HG02870 (cell line): ENCODE data around the gene PSENEN.
"Not testable (repeated sequence)": the region's sequence is repeated elsewhere in the genome, so short reads cannot be mapped to it uniquely, and the experiment has no call there.

ENCODE experiments used
- ATAC-seq: cut with Tn5 transposase; IDR thresholded peaks from one replicate; pipeline ENCODE4 v1.9.1; 2021; ENCODE audit warnings: mild to moderate bottlenecking, moderate library complexity; ENCODE audit not compliant: unreplicated experiment

Gene PSENEN

DNA sequence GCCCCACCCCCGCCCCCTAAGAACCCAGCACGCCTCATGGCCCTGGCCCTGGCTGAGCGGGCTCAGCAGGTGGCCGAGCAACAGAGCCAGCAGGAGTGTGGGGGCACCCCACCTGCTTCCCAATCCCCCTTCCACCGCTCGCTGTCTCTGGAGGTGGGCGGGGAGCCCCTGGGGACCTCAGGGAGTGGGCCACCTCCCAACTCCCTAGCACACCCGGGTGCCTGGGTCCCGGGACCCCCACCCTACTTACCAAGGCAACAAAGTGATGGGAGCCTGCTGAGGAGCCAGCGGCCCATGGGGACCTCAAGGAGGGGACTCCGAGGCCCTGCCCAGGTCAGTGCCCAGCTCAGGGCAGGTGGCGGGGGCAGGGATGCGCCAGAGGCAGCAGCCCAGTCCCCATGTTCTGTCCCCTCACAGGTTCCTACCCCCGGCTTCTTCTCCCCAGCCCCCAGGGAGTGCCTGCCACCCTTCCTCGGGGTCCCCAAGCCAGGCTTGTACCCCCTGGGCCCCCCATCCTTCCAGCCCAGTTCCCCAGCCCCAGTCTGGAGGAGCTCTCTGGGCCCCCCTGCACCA lies 41.9 kb downstream of the PSENEN start:
- ATAC-seq: no peak

DNA sequence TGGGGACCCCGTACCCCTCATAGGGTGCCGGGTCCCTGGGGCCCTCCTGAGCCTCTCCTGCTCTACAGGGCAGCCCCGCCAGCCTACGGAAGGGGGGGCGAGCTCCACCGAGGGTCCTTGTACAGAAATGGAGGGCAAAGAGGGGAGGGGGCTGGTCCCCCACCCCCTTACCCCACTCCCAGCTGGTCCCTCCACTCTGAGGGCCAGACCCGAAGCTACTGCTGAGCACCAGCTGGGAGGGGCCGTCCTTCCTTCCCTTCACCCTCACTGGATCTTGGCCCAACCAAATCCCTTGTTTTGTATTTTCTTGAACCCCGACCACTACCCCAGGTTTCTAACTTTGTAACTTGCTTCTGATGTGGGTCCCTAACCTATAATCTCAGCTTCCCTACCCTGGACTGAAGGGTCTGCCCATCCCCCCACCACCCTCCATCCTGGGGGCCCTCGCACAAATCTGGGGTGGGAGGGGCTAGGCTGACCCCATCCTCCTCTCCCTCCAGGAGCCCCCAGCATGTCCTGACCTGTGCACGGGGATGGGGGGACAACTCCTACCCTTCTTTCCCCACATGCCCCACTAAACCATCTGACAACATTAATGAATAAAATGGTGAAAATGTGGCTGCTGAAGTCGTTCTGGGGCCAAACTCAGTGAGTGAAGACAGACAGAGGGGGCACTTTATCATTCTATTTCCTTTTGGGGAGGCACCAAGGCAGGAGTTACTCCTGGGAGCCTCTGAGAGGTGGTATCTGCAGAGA lies 42.9 kb downstream of the PSENEN start:
- no peak for ATAC-seq

DNA sequence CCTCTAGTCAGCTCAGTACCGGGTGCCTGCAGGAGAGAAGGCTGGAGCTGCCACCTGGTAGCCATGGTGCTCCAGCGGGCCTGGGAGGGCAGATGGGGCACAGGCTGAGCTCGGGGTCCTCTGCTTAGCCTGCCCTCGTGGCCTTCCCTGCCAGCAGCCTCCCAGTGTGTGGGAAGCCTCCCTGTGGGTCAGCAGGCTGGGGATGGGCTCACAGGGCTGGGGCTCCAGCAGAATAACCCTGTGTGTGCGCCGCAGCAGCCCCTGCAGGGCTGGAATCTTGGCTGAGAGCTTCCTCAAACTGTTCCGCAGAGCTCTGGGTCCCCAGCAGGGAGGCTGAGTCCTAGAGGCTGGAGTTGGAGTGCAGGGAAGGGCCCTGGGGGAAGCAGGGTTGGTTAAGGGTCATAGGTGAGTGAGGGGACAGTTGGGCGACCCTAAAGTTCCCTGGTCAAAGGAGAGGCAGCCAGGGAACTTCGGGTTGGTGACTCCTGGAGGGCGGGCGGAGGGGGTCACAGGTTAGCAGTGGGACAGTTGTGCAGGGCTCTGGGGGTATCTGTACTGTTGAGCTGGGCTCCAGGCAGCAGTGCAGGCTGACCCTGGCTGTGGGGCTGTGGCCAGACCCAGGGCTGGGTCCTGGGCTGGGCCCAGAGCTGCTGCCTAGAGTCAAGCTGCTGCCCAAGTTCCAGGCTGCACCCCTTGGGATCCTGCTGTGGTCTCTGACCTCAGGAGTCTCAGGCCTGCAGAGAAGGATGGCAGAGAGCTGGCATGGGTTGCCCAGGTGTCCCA lies 43.9 kb downstream of the PSENEN start:
- no peak for ATAC-seq

DNA sequence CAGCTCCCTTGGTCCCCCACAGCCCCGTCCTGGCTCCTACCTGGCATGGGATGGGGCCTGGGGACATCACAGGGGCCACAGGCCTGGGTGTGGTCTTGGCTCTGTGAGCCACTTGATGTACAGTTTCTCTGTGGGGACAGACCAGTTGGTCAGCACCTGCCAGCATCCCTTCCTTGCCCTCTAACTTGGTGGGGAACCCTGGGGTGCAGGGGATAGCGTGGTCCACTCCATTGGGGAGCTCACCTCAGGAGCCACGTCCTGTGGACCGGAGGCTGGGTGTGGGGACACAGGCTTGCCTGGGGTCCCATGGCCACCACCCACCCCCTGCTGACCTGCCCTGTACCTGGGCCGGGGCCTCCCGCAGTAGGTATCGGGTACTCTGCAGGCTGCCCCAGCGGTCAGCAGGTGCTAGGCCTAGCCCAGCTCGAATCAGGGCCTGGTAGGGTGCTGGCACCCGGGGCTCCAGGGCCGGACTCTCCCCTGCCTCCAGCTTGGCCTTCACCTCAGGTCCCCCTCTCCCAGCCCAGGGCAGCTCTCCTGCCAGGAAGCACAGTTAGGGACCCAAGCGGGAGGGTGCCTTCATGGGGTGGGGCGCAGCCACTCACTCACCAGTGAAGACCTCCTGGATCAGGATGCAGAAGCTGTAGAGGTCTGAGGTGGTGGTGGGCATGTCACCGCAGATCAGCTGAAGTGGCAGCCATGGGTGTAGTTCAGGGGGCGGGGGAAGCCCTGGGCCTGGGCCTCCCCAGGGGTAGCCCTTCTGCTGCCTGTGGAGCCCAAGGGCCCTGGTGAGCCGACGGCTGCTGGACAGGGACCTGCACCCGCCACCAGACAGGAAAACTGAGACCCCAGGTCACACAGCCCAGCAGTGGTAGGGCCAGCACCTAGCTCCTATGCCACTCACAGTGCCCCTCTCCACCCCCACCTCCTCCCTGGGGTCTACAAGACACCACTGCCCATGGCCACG lies 44.8 kb downstream of the PSENEN start:
- ATAC-seq: no peak

DNA sequence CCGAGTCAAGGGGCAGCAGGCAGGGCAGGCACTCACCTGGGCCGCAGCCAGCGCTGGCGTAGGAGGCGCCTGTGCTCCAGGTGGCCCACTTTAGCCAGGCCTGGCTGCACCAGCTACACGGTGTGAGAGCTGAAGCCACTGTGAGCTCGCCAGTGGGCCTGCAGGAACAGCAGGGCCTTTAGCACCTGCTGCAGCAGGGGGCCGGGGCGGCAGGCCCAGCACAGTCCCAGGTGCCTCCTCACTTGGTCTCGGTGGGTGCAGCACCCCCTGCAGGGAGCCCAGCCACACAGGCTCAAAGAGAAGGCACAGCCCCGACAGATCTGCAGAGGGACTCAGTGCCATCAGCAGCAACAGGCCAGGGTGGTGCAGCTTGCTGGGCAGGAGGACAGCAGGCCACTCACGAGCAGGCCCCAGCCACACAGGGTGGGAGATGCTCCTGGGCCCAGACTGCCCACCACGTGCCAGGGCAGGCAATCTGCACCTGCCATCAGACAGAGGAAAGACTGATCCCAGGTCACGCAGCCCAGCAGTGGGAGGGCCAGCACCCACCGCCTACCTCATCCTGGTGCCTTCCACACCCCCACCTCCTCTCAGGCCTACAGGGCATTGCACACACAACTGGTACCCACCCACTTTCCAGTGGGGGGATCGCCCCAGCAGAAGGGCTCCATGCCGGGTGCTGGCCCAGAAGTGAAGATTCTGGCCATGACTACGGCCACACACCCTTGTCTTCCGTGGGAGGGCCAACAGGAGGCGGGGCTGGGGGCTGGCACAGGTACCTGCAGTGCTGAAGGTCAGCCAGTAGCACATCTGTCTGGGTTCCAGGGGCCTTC lies 45.7 kb downstream of the PSENEN start:
- no peak for ATAC-seq

DNA sequence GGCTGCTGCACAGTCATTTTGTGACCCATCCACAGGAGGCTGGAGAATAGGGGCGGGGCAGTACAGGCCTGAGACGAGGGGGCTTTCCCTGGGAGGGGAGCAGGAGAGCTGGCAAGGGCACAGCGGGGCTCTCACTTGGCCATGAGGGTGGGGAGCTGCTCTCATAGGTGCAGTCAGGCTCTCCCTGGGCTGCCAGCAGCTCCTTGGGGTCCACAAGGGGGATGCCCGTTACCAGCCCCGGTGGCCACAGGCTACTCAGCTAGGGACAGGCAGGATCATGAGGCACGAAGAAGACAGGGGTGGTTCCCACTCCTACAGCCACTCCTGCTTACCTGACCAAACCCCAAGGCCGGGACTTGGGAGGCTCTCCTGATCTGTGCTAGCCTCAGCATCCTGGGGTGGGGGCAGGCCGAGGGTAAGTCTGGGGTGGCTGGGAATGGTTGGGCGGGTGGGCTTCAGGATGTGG lies 46.4 kb downstream of the PSENEN start:
- ATAC-seq: no peak

DNA sequence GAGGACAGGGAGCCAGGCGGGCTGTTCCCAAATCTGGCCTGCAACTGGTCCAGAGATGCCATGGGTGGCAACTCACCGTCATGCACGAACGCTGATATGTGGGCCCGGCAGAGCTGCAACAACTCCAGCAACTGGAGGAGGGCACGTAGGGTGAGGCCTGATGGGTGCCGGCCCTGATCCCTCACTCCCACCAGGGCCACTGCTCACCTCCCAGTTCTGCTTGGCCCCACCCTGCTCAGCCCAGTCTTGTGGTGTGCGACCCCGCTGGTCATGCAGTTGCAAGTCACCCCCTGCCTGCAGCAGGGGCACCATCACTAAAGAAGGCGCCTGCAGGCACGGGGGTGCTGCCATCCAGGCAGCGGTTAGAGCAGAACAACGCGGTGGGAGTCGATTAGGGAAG lies 46.9 kb downstream of the PSENEN start:
- no peak for ATAC-seq

DNA sequence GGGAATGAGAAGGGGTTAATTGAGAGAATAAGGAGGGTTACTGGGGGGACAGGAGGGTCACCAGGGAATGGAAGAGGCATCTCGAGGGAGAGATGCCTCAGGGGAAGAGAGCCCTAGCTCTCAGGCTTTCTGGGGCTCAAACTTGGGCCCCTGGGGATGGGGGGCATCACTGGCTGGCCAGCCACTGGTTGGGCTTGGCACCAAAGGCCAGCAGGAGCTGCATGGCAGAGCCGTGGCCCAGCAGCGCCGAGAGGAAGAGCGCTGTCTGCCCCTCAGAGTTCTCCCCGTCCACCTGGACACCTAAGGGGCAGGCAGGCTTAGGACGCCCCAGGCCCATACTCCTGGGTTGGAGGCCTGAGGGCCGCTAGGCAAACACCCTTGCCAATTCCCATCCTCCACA lies 47.4 kb downstream of the PSENEN start:
- no peak for ATAC-seq

DNA sequence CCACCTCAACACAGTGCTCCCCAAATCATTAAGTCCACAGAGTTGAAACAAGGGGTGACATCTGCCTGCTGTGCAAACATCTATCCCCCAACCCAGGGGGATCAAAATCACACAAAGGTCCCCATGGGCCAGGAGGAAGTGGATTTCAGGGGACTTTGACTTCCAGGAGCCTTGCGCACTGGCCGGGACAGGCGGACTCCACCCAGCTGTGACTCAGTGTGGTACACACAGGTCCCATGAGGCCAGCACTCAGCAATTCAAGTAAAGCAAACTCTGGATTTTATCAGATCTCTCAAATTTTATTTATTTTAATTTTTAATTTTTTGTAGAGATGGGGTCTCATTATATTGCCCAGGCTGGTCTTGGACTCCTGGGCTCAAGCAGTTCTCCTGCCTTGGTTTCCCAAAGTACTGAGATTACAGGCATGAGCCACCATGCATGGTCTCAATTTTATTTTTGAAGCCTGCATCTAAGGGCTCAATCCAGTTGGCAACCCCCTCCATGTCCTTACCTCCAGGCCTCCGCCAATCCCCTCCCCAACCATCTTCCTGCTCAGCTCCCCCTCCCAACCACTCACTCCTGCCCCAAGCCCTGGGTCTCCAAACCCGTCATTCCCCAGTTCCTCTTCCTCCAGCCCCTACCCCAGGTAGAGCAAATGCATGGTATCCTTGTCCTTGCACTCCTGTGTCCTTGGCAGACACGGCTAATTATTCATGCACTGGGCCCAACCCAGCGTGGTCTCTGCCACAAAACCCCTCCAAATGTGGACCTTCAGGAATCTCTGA lies 48.1 kb downstream of the PSENEN start:
- ATAC-seq: no peak

DNA sequence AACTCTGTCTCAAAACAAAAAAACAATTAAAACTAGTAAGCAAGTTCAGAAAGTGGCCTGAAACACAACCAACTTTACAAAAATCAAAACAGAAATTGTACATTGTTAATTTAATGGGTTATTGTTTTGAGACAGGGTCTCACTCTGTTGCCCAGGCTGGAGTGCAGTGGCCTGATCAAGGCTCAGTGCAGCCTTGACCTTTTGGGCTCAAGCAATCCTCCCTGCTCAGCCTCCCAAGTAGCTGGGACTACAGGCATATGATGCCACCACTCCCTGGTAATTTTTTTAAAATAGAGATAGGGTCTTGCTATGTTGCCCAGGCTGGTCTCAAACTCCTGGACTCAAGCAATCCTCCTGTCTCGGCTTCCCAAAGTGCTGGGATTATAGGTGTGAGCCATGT lies 50.1 kb downstream of the PSENEN start:
- not testable (repeated sequence) for ATAC-seq
